Testis (tissue), 2 donors: Measurements from ENCODE around the gene TMEM9.

ENCODE experiments used
- CTCF ChIP-seq, 3 experiments: fragments of 450-650 bp in 2 of 3; fragments of 200-600 bp in 1 of 3; sonication (generic) in 1 of 3; IDR thresholded peaks; one replicate each; pipeline ENCODE4 v1.5.1; 2016 to 2019; ENCODE audit warnings: antibody characterized with exemption in 3 of 3, mild to moderate bottlenecking in 2 of 3, moderate library complexity in 1 of 3
- POLR2A ChIP-seq: fragments of 450-650 bp; IDR thresholded peaks from one replicate; pipeline ENCODE4 v1.6.1; 2017; ENCODE audit warnings: antibody characterized with exemption, mild to moderate bottlenecking, moderate library complexity

GRCh38 chr1:201128962-201129361 is 25.3 kb downstream of the TMEM9 start:
- TF ChIP-seq CTCF (IDR thresholded peaks at IDR 0.05) = no peak
- TF ChIP-seq POLR2A = no peak
